C4-2B (cell line): ENCODE data around the gene TCERG1L.

Experiments
- ZFX ChIP-seq: fragments of 450-650 bp; IDR thresholded peaks from 2 replicates; pipeline ENCODE4 v1.6.1; 2017
- TF ChIP-seq, protein P1 (sequence below): fragments of 450-650 bp; conservative IDR thresholded peaks from 2 replicates; pipeline ENCODE4 v1.5.1; 2017; ENCODE audit warnings: mild to moderate bottlenecking

GRCh38 chr10:131239450-131239849 lies 72.1 kb downstream of the TCERG1L start:
- TF ChIP-seq, protein P1, sequence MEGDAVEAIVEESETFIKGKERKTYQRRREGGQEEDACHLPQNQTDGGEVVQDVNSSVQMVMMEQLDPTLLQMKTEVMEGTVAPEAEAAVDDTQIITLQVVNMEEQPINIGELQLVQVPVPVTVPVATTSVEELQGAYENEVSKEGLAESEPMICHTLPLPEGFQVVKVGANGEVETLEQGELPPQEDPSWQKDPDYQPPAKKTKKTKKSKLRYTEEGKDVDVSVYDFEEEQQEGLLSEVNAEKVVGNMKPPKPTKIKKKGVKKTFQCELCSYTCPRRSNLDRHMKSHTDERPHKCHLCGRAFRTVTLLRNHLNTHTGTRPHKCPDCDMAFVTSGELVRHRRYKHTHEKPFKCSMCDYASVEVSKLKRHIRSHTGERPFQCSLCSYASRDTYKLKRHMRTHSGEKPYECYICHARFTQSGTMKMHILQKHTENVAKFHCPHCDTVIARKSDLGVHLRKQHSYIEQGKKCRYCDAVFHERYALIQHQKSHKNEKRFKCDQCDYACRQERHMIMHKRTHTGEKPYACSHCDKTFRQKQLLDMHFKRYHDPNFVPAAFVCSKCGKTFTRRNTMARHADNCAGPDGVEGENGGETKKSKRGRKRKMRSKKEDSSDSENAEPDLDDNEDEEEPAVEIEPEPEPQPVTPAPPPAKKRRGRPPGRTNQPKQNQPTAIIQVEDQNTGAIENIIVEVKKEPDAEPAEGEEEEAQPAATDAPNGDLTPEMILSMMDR, result no peak
- TF ChIP-seq ZFX, result no peak
